Duodenal mucosa (tissue), 2 donors: Measurements from ENCODE around the gene SLC35F3.

ENCODE experiments used
- H3K27ac ChIP-seq: one replicate; pipeline ENCODE4 v1.7.0; 2013; ENCODE audit warnings: low read depth, low read length
- H3K27me3 ChIP-seq, 2 donors: one replicate each; pipeline ENCODE4 v1.7.0; 2013; ENCODE audit warnings: low read length in 2 of 2, control low read depth in 1 of 2; ENCODE audit not compliant: insufficient read depth in 2 of 2, control insufficient read depth in 1 of 2
- H3K36me3 ChIP-seq, 2 donors: one replicate each; pipeline ENCODE4 v1.7.0; 2013; ENCODE audit warnings: low read length in 2 of 2, control low read depth in 1 of 2; ENCODE audit not compliant: insufficient read depth in 2 of 2, control insufficient read depth in 1 of 2
- H3K4me1 ChIP-seq, 2 donors: one replicate each; pipeline ENCODE4 v1.7.0; 2013; ENCODE audit warnings: low read length in 2 of 2, control low read depth in 1 of 2; ENCODE audit not compliant: insufficient read depth in 2 of 2, control insufficient read depth in 1 of 2
- H3K4me3 ChIP-seq, 2 donors: one replicate each; pipeline ENCODE4 v1.7.0; 2013; ENCODE audit warnings: low read length in 2 of 2, low read depth in 1 of 2
- H3K9ac ChIP-seq, 2 donors: one replicate each; pipeline ENCODE4 v1.7.0; 2013; ENCODE audit warnings: low read length in 2 of 2, low read depth in 1 of 2
- H3K9me3 ChIP-seq, 2 donors: one replicate each; pipeline ENCODE4 v1.7.0; 2013; ENCODE audit warnings: low read length in 2 of 2, control low read depth in 1 of 2; ENCODE audit not compliant: control insufficient read depth in 1 of 2

SLC35F3 gene

DNA sequence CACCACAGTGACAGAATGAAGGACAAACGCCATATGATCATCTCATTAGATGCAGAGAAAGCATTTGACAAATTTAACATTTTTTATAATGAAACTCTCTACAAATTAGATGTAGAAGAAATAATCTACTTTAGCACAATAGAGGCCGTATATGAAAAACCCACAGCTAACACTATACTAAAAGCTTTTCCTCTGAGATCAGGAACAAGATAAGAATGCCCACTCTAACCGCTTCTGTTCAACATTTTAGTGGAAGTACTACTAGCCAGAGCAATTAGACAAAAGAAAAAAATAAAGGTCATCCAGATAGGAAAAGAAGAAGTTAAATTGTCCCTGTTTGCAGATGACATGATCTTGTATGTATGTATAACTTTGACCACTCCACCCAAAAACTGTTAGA lies 109.7 kb downstream of the SLC35F3 start:
- H3K27me3 ChIP-seq, result no peaks in the 10 kb centered on the region
- H3K36me3 ChIP-seq, result no peaks in the 10 kb centered on the region
- no peak overlapping the region for H3K27ac ChIP-seq
- H3K9me3 ChIP-seq, result peaks cover 0 to 3% of the 10 kb centered on the region in 2 donors
- H3K9ac ChIP-seq, result no peak overlapping the region
- H3K4me3 ChIP-seq, result no peak overlapping the region
- H3K4me1 ChIP-seq, result no peaks in the 10 kb centered on the region

- H3K36me3 ChIP-seq, result no peaks in the 10 kb centered on the region
- no peaks in the 10 kb centered on the region for H3K4me1 ChIP-seq
- H3K27ac ChIP-seq, result no peak overlapping the region
- no peaks in the 10 kb centered on the region for H3K9me3 ChIP-seq
- H3K9ac ChIP-seq, result no peak overlapping the region
- H3K27me3 ChIP-seq, result no peaks in the 10 kb centered on the region
- H3K4me3 ChIP-seq, result no peak overlapping the region
Observed at GRCh38 chr1:234018816-234019215, 114.3 kb downstream of the SLC35F3 start.

DNA sequence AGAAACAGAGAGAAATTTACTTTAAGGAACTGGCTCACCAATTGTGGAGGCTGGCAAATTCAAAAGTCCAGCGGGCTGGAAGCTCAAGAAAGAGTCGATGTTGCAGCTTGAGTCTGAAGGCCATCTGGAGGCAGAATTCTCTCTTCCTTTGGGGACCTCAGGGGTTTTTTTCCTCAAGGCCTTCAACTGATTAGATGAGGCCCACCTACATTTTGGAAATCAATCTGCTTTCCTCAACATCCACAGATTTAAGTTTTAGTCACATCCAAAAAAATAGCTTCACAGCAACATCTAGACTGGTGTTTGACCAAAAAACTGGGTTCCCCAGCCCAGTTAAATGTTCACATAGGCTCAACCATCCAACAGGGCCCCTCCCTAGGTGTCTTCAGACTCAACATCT lies 114.9 kb downstream of the SLC35F3 start:
- Histone ChIP-seq H3K27me3 (no peaks in the 10 kb centered on the region), H3K9ac (no peak overlapping the region), H3K27ac (no peak overlapping the region), H3K4me1 (no peaks in the 10 kb centered on the region), H3K4me3 (no peak overlapping the region), H3K36me3 (no peaks in the 10 kb centered on the region), H3K9me3 (no peaks in the 10 kb centered on the region)

- Histone ChIP-seq H3K27me3 (no peaks in the 10 kb centered on the region), H3K9me3 (no peaks in the 10 kb centered on the region), H3K9ac (no peak overlapping the region), H3K27ac (no peak overlapping the region), H3K4me1 (no peaks in the 10 kb centered on the region), H3K36me3 (no peaks in the 10 kb centered on the region), H3K4me3 (no peak overlapping the region)
Observed at GRCh38 chr1:234022302-234022701, 117.8 kb downstream of the SLC35F3 start.

DNA sequence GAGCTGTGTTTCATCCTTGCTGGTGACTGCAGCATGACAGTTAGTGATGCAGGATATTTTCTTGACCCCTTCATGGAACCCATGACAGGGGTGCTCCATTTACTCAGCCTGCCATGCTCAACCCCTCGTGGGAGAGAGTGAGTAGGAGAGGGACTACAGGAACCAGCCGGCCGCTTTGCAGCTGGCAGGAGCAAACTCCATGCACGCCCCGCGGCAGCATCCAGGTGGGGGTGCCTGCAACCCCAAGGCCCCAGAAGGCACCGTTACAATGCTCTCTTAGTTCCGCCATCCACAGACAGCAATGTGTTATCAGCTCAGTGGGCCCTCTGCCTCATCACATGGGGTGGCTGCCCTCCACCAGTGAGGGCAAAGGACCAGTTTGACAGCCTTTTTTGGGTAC lies 135.1 kb downstream of the SLC35F3 start:
- H3K4me3 ChIP-seq, result no peak overlapping the region
- H3K9me3 ChIP-seq, result no peaks in the 10 kb centered on the region
- H3K4me1 ChIP-seq, result no peaks in the 10 kb centered on the region
- H3K27me3 ChIP-seq, result no peaks in the 10 kb centered on the region
- H3K36me3 ChIP-seq, result no peaks in the 10 kb centered on the region
- H3K27ac ChIP-seq, result no peak overlapping the region
- H3K9ac ChIP-seq, result no peak overlapping the region

DNA sequence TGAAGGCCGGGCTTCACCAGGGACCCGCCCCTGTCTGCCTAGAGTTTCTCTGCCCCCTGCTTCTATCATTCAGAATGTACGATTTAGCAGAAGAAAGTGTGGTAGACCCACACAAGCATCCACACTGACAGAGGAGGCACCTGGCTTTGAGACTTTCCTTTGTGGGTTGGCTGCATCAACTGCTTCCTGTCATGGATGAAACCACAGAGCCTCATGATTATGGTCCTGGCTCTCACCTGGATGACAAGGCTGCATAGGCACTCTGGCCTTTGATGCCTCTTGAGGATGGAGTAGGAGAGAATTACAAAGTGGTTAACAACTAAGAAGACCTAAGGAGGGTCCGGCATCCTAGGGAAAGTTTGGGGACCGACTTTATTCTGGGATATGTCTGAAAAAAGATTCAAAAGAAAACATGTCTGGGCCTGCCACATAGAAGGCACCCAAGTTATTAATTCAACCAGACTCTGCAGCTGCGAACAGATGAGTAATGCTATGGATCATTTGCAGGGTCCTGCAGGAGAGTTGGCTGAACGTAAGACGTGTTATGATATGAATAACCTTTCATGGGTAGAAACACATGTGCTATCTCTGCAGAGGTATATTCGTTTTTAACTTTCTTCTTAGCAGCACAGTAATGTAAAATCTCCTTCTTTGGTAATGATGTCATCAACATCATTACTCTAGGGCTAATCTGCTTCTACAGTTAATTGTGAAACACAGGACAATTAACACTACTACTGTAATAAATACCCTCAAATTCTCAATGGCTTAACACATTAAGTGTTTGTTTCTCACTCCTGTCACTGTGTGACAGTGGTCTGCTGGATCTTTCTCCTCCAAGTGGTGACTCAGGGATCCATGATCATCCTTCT lies 136.2 kb downstream of the SLC35F3 start:
- no peak overlapping the region for H3K4me3 ChIP-seq
- H3K27me3 ChIP-seq, result no peaks in the 10 kb centered on the region
- H3K4me1 ChIP-seq, result no peaks in the 10 kb centered on the region
- H3K9me3 ChIP-seq, result no peaks in the 10 kb centered on the region
- H3K27ac ChIP-seq, result no peak overlapping the region
- no peak overlapping the region for H3K9ac ChIP-seq
- H3K36me3 ChIP-seq, result no peaks in the 10 kb centered on the region

- Histone ChIP-seq H3K9ac (no peak overlapping the region), H3K27ac (no peak overlapping the region), H3K4me1 (no peaks in the 10 kb centered on the region), H3K4me3 (no peak overlapping the region), H3K9me3 (peaks cover 0 to 3% of the 10 kb centered on the region in 2 donors), H3K27me3 (no peaks in the 10 kb centered on the region), H3K36me3 (no peaks in the 10 kb centered on the region)
Observed at GRCh38 chr1:234044079-234044478, 139.6 kb downstream of the SLC35F3 start.

GRCh38 chr1:234047123-234047522 lies 142.6 kb downstream of the SLC35F3 start:
- no peaks in the 10 kb centered on the region for H3K27me3 ChIP-seq
- H3K9me3 ChIP-seq, result peaks cover 0 to 5% of the 10 kb centered on the region in 2 donors
- H3K4me3 ChIP-seq, result no peak overlapping the region
- no peaks in the 10 kb centered on the region for H3K4me1 ChIP-seq
- no peak overlapping the region for H3K27ac ChIP-seq
- H3K9ac ChIP-seq, result no peak overlapping the region
- H3K36me3 ChIP-seq, result no peaks in the 10 kb centered on the region

GRCh38 chr1:234062166-234062565 lies 157.7 kb downstream of the SLC35F3 start:
- H3K9me3 ChIP-seq, result no peaks in the 10 kb centered on the region
- H3K36me3 ChIP-seq, result no peaks in the 10 kb centered on the region
- no peak overlapping the region for H3K27ac ChIP-seq
- H3K27me3 ChIP-seq, result peaks cover 0 to 3% of the 10 kb centered on the region in 2 donors
- H3K4me1 ChIP-seq, result no peaks in the 10 kb centered on the region
- no peak overlapping the region for H3K9ac ChIP-seq
- H3K4me3 ChIP-seq, result no peak overlapping the region

GRCh38 chr1:234065794-234066447 lies 161.4 kb downstream of the SLC35F3 start:
- no peak overlapping the region for H3K27ac ChIP-seq
- H3K4me3 ChIP-seq, result no peak overlapping the region
- no peak overlapping the region for H3K9ac ChIP-seq
- no peaks in the 10 kb centered on the region for H3K36me3 ChIP-seq
- no peaks in the 10 kb centered on the region for H3K9me3 ChIP-seq
- no peaks in the 10 kb centered on the region for H3K4me1 ChIP-seq
- peaks cover 0 to 3% of the 10 kb centered on the region in 2 donors for H3K27me3 ChIP-seq
